T47D (cell line): ENCODE results near the gene LAT.

Source experiments
- DNase-seq, 2 experiments: peaks; one replicate each; pipeline versions ENCODE4 v3.0.0 to v3.0.0-alpha.2; 2011 to 2012; ENCODE audit warnings: low read depth in 1 of 2, low spot score in 1 of 2
- JUND ChIP-seq: IDR thresholded peaks from 2 replicates; pipeline ENCODE4 v1.6.1; 2012; ENCODE audit warnings: low read depth
- in situ Hi-C: cut with HindIII; loops from 2 replicates; pipeline ENCODE4 v1.10.0; 2016; ENCODE audit warnings: low sequenced_read_pairs, low pct_unique_long_range_greater_than_20kb

LAT gene

GRCh38 chr16:29024278-29024677 lies 39.4 kb downstream of the LAT start:
- in situ Hi-C loops = no loop called here
- DNase-seq = no peak
- no peak for TF ChIP-seq JUND

GRCh38 chr16:29025218-29025617 lies 40.4 kb downstream of the LAT start:
- no peak for TF ChIP-seq JUND
- in situ Hi-C loops = no loop called here
- no peak for DNase-seq

- in situ Hi-C loops = no loop called here
- TF ChIP-seq JUND = no peak
- DNase-seq = no peak
Observed at GRCh38 chr16:29025735-29026134, 40.9 kb downstream of the LAT start.

- TF ChIP-seq JUND = no peak
- in situ Hi-C loops = no loop called here
- no peak for DNase-seq
Observed at GRCh38 chr16:29028457-29029167, 43.8 kb downstream of the LAT start.

GRCh38 chr16:29029168-29029994 lies 44.5 kb downstream of the LAT start:
- in situ Hi-C loops = no loop called here
- TF ChIP-seq JUND = no peak
- no peak for DNase-seq

GRCh38 chr16:29030086-29030840 lies 45.4 kb downstream of the LAT start:
- DNase-seq = no peak
- no peak for TF ChIP-seq JUND
- in situ Hi-C loops = no loop called here
